ENCODE data around the gene ZNF837. TPM values are rescaled to one million over a fixed set of nuclear protein-coding genes. Genes with fewer than 3 reads are reported as not detected.
"Not testable (repeated sequence)": the region's sequence is repeated elsewhere in the genome, so short reads cannot be mapped to it uniquely, and the experiment has no call there.

The ZNF837 gene
- 0.83 TPM for polyA plus RNA-seq (2013, experiment 1 of 2; ENCODE audit: insufficient read length)
- 1.3 TPM for polyA plus RNA-seq (2013, experiment 2 of 2; ENCODE audit: insufficient read length)

DNA sequence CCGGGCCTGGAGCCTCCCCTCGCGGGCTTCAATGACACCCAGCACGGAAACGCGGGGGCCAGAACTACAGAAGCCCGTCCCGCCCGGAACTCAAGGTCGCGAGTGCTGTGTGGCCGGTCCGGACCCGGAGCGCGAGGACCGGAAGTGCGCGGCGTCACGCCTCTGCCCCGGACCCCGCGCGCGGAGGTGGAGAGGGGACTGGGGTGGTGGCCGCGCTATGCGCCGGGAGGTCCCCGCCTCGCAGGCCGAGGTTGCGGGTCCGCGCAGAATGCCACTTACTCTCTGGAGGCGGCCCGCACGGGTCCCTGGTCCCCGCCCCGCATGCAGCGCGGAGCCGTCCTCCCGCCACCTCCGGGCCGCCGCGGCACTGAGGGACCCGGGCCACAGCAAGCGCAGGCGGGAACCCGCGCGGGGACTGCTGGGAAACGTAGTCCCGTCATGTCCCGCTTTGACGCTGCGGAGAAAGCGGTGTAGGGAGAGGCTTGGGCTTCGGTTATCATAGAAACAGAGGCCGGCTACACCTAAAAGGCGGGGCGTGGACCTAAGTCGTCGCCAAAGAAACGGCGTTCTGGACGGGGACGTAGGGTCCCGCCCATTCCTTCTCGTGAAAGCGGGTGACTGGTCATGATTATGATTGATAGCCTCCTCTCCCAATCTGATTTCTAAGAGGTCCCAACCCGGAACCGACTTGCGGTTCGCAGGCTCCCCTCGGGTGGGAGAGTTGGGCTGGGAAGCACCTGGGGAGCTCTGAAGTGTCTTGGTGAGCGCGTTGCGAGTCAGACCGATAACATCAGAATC is at the start of gene ZNF837:
ZNF837 (minus strand) TSS at position 369 of the 798 bp plus-strand sequence. CDS start 11,698 bp downstream, outside the sequence.
- DNase-seq = peak; percentile 100

DNA sequence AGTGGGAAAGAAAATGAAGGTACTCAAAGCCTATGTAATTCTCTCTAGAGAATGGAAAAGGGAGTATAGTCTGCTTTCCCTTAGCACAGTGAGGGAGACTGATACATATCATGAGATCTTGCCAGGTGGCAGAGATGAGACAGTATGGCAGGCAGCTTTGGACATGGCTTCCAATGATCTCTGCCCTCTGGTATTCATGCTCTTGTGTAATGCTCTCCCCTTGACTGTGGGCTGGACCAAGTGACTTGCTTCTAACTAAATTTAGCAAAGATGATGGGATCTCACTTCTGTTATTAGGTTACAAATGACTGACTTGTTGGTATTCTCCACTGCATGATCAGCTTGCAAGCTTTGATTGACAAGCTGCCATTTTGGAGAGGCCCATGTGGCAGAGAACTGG is 48.9 kb upstream of the ZNF837 start:
- DNase-seq = no peak

DNA sequence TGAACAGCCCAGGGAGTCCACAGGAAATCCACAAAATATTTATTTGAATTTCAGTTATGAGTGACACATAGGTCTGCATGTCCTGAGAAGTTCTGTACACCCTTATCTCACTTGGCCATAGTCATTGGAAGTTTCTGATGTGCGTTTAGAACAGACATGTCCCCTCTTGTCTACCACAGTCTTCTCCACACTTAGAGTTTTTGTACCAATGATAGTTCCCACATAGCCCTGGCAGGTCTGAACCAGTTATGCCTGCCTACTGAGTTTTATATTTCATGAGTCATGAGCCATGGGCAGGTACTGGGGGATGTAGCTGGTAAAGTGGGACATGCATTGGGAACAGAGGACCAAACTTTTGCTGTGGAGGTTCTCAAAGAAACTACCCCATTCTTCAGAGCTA is 47.8 kb upstream of the ZNF837 start:
- no peak for DNase-seq

DNA sequence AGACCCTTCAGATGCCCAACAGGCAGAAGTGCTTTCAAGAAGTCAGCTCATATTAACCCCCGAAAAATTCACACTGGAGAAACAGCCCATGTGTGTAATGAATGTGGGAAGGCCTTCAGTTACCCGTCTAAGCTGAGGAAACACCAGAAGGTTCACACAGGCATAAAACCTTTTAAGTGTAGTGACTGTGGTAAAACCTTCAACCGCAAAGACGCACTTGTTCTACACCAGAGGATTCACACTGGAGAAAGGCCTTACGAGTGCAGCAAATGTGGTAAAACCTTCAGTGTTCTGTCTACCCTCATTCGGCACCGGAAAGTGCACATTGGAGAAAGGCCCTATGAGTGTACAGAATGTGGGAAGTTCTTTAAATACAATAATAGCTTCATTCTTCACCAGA is 36.2 kb upstream of the ZNF837 start:
- DNase-seq = no peak

DNA sequence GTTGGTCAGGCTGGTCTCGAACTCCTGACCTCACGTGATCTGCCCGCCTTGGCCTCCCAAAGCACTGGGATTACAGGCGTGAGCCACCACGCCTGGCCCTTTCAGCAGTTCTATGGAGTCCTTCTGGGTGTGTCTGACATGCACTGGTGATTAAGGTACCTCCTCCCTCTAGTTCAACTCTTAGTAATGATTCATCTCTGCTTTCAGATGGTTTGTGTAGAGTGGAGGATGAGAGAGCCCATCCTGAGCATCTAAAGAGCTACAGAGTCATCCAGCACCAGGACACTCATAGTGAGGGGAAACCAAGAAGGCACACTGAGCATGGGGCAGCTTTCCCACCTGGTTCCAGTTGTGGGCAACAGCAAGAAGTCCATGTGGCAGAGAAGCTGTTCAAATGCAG is 35.8 kb upstream of the ZNF837 start:
- no peak for DNase-seq

DNA sequence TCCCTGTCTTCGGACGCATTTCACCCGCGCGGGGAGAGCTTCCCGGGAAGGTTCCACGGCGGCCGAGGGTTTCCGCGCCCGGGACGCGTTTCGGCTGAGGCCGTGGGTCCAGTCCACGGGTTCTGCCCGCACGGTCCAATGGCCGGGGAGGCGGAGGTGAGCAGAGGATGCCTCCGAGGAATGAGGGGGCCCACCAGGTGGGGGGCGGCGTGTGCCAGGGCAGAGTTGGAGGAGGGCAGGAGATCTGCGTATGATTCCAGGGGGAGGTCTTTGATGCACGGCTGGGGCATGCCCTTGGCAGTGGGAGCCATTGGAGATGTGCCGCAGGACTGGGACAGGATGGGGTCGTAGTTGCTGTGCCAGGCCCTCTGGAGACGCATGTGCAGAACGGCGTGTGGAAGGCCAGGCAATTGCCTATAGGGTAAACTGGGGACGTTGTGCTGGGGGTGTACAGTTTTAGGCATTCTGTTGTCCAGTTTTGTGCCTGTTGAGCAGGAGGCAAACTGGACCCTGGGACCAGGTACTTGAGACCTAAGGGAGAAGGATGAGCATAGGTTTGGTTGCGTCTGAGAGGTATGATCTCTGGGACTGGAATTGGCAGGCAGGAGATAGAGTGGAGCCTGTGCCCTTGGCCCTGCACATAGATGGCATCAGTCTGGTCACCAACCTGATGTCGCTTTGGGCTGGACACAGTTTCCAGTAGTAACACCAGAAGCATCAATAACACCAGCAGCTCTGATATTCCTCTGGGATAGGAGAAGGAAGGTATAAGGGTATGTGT is 28.4 kb upstream of the ZNF837 start:
- DNase-seq = peak; percentile 42

DNA sequence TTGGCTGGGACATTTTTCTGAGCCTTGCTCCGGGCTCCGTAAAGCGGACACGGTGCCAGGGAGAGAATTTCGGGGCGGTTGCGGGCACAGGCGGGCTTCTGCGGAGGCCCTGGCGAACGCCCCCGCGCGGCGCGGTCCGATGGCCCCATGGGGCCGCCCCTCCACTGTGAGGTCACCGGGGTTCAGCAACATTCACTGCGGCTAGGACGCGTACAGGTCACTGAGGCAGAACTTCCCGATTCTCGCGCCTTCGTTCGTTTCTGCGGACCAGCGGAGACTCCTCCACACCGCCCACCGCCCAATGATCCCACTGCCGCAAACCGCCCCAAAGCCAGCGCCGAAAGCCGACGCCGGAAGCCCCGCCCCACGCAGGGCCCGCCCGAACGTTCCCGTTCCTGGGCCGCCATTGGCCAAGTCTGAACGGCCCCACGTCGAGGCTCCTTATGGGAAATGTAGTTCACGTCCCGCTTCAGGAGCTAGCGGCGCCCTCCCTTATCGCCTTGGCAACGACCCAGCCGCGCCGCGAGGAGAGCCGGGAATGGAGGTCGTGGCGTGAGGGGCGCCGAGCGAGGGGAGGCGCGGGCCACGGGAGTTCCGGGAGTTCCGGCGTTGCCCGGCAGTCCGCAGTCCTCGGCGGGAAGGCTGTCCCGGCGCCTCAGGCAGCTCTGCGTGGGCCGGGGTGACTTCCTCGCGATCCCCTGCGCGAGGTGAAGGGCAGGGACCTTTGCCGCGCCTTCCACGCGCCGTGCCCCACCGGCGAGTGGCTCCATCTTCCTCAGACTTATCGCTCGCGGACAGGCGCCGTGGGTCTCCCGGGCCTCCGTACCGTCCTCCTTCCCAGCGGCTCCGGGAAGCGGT is 27.6 kb upstream of the ZNF837 start, which contains the start of gene ZNF584:
ZNF584 (plus strand) TSS at position 498 of the 858 bp plus-strand sequence. CDS start 499 bp downstream, outside the sequence.
- peak; percentile 96 for DNase-seq

DNA sequence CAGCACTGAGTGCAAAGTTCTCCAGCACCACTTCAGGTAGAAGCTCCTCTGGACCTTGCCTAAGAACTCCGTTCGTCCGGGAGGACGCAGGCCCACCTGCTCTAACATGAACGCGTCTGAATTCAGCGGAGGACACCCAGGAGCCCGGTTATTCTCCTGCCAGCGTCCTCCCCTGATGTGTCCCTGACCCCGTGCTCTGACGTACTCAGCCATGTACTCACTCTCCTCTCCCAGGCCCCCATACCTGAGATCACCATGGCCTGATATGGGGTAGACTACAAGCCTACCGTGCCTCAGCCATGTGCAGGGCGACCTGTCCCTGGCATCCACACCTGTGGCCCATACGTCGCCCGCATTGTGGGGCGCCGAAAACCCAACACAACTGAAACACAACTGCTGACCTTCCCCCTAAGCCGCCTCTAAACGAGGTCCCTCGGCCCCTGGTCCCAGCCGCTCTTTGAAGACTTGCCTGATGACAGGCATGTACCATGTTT is 26.9 kb upstream of the ZNF837 start:
- no peak for DNase-seq

DNA sequence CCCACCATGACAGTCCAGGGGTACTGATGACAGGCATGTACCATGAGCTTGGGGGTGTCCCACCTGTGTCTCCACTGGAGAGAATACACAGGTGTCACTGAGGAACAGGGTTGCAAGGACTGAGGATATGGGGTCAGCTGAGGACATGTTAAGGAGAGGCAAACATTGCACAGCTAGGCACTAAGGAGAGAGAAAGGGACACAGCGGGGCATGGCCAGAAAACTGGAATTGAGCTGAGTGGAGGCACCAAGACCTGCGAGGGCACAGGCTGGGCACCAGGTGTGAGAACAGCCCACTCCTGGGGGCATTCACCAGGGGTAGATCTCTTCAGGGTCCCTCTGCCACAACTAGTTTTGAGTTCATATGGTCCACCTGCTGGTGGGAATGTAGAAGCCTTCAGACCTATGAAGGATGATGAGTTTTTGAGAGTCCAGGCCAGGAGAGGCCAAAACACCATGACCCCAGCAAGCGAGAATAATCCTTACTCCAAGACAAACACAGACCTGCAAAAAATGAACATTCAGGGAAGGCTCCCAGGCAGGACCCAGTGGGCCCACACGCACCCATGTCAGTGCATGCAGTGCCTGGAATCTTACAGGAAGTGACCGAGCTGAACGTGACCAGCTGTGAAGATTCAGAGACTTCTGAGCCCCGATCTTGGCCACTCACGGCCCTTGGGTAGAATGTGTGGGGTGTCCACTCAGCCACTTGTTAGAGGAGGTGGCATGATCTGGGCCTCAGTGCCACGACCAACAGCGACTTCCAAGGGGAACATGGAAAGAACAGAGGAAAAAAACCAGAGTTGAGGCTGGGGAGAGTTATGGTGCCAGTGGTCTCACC is 26.2 kb upstream of the ZNF837 start:
- DNase-seq = no peak

DNA sequence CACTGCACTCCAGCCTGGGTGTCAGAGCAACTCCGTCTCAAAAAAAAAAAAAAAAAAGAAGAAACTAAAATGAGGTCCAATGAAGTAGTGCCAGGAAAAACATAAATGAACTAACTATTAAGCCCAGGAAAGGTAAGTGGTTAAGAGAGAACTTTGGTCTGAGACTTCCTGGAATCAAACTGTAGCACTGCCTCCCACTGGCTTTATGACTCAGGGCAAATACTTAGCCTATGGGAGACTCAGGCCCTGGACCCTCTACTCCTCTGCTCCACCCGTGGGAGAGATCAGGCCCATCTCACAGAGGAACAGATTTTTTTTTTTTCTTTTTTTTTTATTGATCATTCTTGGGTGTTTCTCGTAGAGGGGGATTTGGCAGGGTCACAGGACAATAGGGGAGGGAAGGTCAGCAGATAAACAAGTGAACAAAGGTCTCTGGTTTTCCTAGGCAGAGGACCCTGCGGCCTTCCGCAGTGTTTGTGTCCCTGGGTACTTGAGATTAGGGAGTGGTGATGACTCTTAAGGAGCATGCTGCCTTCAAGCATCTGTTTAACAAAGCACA is 23.2 kb upstream of the ZNF837 start:
- not testable (repeated sequence) for DNase-seq

DNA sequence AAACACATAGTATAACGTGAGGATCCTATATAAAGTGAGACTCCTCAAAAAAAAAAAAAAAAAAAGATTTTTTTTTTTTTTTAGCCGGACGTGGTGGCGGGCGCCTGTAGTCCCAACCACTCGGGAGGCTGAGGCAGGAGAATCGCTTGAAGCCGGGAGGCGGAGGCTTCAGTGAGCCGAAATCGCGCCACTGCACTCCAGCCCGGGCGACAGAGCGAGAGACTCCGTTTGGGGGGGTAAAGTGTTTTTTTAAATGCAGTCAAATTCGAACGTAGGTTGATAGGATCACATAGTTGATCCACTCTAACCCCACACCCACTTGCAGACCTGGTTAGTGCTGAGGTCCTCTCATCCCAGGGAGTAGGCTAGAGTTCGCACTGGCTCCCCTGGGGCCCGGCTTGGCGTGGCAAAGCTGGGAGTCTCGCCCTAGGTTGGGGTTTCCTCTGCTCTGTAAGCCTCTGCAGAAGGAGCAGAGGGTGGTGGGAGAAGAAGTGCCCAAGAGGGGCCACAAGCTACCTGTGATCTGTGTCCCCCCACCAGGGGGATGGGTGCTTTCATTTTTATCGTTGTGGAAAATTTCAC is 21.1 kb upstream of the ZNF837 start:
- DNase-seq = no peak

DNA sequence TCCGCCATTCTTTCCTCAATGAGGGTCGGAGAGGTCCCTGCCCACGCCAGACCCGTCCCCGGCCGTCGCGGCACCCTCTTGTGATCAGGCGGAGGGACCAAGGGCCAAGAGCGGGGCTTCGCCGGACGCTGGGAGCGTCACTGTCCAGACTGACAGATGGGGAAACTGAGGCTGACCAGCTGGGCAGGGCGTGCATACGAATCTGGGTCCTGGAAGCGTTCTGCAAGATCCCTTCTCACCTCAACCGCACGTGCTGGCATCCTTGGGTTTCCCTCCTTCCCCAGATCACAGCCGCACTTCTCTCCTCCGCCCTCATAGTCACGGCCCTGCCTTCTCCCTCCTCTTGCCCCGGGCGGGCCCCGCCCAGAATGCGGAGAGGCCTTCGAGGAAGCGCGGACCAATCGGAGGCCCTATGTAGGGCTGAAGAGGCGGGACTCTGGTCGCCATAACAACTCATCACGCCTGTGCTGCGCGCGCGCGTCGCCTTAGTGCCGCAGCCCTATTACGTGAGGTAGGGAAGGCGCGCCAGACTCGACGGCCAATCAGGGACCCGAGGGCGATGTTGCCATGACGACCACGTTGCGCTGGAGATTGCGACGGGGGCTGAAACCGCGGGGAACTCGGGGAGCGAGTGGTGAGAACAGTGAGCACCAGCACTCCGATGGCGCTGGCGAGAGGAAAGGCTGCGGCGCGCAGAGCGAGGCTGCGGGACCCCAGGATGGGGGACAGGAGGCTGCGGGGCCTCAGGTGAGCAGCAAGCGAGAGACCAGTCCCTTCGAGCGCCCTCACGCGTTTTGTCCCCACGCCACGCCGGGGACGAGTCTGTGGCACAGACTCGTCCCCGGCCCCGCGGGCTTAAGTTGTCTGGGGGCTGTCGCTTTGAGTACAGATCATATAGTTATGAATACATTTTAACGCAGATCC is 20.3 kb upstream of the ZNF837 start:
- peak; percentile 100 for DNase-seq

DNA sequence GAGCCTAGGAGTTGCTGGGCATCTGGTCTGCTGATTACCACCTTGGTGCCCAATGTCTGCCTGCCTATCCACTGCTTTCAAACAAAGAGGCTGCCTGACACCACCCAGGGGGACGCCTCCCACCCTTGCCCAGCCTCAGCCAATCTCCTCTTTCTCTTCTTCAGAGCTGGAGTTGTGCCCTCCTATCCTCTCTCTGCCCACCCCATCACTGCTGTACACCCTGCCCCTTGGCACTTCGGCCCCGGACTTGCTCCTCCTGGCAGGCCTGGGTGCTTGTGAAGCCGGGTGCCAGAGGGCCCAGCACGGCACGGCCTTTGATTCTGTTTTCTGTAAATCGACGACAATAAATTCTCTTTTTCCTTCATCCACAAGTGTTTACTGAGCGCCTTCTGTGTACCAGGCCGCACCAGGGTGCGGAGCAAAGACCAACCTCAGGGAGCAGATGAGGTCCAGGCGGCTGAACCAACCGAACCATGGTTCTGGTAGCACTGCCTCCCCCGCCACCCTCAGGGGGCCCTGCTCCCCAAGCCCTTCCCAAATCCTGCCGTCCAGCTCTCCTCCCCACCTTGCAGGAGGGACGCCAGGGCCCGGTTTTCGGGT is 19.6 kb upstream of the ZNF837 start:
- no peak for DNase-seq

DNA sequence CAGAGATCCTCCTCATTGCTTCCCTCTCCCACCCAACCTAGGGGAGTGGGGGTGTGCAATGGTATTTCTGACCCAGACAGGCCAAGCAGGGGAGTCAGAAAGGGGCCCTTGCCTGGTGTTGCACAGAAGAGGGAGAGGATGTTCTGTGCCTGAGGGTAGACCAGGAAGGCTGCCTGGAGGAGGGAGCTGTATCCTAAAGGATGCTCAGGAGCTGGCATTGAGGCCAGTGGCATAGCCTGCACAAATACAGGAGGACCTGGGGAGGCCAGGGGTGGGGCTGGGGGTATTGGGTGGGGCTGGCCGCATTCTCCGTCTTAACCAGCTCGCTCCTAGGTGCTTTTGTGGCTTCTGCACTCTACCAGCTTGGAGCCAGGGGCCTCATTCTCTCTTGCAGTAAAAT is 19.1 kb upstream of the ZNF837 start:
- no peak for DNase-seq

DNA sequence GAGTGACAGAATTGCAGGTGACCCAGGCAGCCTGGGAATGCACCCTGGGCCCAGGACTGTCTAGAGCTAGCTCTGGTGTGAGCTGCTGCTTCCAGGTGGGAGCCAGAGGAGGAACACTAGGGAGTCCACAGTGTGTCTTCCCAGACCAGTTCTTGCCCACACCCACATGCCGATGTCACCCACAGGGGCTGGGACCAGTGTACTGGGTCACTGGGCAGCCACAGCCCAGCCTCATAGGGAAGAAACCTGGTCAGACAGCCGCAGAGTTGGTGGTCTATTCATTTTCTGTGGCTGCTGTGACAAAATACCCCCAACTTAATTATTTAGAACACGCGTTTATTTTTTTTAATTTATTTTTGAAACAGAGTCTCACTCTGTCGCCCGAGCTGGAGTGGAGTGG is 17.7 kb upstream of the ZNF837 start:
- no peak for DNase-seq

DNA sequence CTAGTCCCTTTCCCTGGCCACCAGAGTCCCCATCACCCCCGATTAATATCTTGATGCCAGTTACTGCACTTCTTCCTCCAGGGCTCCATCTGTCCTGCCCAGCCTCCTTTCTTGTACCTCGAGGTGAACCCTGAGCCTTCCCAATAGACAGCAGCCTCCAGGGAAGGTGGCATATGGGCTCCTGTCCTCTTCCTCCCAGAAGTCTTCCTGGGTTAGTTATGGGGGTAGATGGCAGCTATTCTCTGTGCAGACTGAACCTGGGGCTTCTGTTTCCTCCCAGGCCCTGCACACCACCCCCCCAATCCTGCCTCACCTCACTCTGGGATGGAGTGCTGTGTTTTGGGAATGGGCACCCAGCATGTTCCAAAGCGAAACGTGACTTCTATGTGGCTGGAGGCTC is 17.3 kb upstream of the ZNF837 start:
- no peak for DNase-seq

DNA sequence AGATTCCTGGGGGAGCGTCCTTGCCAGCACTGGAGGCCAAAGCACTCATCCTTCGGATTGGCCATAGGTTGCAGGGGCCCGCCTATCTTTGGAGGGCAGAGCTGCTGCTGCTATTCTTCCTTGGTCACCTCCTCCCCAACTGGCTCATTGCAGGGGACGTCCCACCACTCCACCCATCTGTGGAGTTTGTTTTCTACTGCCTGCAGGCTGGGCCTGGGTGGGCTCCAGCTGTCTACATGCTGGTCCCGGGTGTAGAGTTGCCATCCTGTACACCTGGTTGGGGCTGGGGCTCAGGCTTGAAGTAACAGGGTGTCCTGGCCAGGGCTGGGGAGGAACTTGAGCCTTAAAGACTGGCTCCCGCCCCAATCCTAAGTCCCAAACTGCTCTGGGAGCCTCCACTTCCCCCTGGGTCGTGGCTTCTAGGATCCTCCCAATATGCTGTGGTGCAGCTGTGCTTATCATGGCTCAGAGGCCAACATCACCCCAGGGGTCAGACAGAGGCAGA is 16.8 kb upstream of the ZNF837 start:
- no peak for DNase-seq

DNA sequence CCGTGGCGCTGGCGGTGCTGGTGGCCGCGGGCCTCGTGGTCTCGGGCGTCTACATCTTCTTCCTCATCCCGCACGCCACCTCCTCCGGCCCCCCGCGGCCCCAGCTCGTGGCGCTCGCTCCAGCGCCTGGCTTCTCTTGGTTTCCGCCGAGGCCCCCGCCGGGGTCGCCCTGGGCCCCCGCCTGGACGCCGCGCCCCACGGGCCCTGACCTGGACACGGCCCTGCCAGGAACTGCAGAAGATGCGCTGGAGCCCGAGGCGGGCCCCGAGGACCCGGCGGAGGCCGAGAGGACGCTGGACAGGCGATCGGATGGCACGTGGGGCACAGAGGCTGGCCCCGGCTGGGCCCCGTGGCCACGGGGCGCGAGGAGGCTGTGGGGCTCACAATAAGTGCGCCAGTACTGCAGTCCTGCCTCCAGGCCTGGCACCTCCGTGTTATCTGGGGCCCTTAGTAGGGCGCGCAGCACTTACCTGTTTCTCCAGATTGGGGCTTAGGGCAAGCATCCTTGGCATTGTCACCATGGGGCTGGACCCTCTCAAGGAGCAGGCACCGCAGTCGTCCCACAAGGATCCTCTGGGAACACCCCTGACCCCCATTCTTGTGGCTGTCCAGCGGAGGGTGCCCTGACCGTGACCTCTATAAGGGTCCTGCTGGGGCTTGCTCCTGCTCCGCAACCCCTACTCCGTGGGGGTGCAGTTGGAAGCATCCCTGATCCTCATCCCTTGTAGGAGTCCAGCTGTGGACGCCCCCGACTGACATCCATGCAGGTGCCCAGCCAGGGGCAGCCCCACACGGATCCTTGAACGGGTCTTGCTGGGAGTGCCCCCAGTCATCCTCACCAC is 16.1 kb upstream of the ZNF837 start:
- DNase-seq = no peak

All from fibroblast of skin of scalp (primary cell).